Endodermal cell (in vitro differentiated cells): ENCODE data around the gene FIZ1. TPM values are rescaled to one million over a fixed set of nuclear protein-coding genes. Genes with fewer than 3 reads are reported as not detected.

Source experiments
- DNase-seq: peaks from one replicate; pipeline ENCODE4 v3.0.0-alpha.2; 2017
- H3K27ac ChIP-seq: 2 replicates; pipeline ENCODE4 v1.5.1; 2013; ENCODE audit warnings: mild to moderate bottlenecking, low read depth, low read length, moderate library complexity
- H3K27me3 ChIP-seq: 2 replicates; pipeline ENCODE4 v1.6.1; 2013; ENCODE audit warnings: mild to moderate bottlenecking, low read length, moderate library complexity; ENCODE audit not compliant: insufficient read depth, control insufficient read depth, poor library complexity, severe bottlenecking
- H3K36me3 ChIP-seq: 2 replicates; pipeline ENCODE4 v1.7.0; 2013; ENCODE audit warnings: mild to moderate bottlenecking, low read length, moderate library complexity; ENCODE audit not compliant: control insufficient read depth, insufficient read depth
- H3K4me1 ChIP-seq: one replicate; pipeline ENCODE4 v1.7.0; 2013; ENCODE audit warnings: low read length; ENCODE audit not compliant: control insufficient read depth, insufficient read depth
- H3K4me3 ChIP-seq: 2 replicates; pipeline ENCODE4 v1.5.1; 2013; ENCODE audit warnings: mild to moderate bottlenecking, low read length, moderate library complexity
- H3K9ac ChIP-seq: 2 replicates; pipeline ENCODE4 v1.6.1; 2013; ENCODE audit warnings: mild to moderate bottlenecking, low read length, moderate library complexity; ENCODE audit not compliant: poor library complexity, severe bottlenecking; ENCODE audit errors: extremely low read depth
- H3K9me3 ChIP-seq: 2 replicates; pipeline ENCODE4 v1.6.1; 2013; ENCODE audit warnings: mild to moderate bottlenecking, low read length, moderate library complexity; ENCODE audit not compliant: control insufficient read depth
- H3K27ac Mint-ChIP-seq: 2 replicates; pipeline ENCODE4 v1.8.0; 2020; ENCODE audit warnings: mixed read lengths
- H3K27me3 Mint-ChIP-seq: 2 replicates; pipeline ENCODE4 v1.8.0; 2021; ENCODE audit warnings: mild to moderate bottlenecking, mixed read lengths; ENCODE audit not compliant: insufficient read depth
- H3K36me3 Mint-ChIP-seq: 2 replicates; pipeline ENCODE4 v1.8.0; 2020; ENCODE audit warnings: low read depth, mixed read lengths
- H3K4me1 Mint-ChIP-seq: 2 replicates; pipeline ENCODE4 v1.8.0; 2020; ENCODE audit warnings: mixed read lengths
- H3K4me3 Mint-ChIP-seq: 2 replicates; pipeline ENCODE4 v1.8.0; 2020; ENCODE audit warnings: mild to moderate bottlenecking, moderate library complexity, mixed read lengths
- H3K9me3 Mint-ChIP-seq: 2 replicates; pipeline ENCODE4 v1.8.0; 2020; ENCODE audit warnings: mild to moderate bottlenecking, mixed read lengths
- CTCF ChIP-seq: fragments of 200-600 bp; sonication (generic); conservative IDR thresholded peaks from 2 replicates; pipeline ENCODE4 v1.5.0; 2021; ENCODE audit warnings: antibody characterized with exemption, mild to moderate bottlenecking
- WGBS, 2 experiments: methylation state at CpG; one replicate each; pipeline versions ENCODE4 v1.1.5 to v1.1.7; 2013; ENCODE audit warnings: missing lambda C conversion rate in 2 of 2, mixed read lengths in 1 of 2; ENCODE audit not compliant: insufficient coverage in 1 of 2, insufficient read length in 1 of 2; 5-methylcytosine and 5-hydroxymethylcytosine counted together
- total RNA-seq, 2 donors: library from RNA; stranded (reverse); fragmentation: NEBNext Ultra II Directional in 1 of 2; extraction: Animal tissue kit (Norgen Biotek cat#: 25700) in 1 of 2; gene quantifications; 2 replicates in 1 of 2; 3 replicates in 1 of 2; pipeline ENCODE4 v1.2.1, GENCODE V29; 2021

FIZ1 gene
- total RNA-seq, 2 donors from 2014 or later = 19.7 to 21.1 TPM

- Histone ChIP-seq H3K4me3 (peak within 1 kb of the TSS; percentile 83), H3K4me1 (no peaks in the 10 kb centered on the region), H3K27me3 (no peaks in the 10 kb centered on the region), H3K9ac (peak within 1 kb of the TSS; percentile 72), H3K36me3 (peaks cover 13% of the 10 kb centered on the region), H3K9me3 (no peaks in the 10 kb centered on the region), H3K27ac (peak within 1 kb of the TSS; percentile 96)
- WGBS, 2 experiments = 3 to 4% methylated on average over 26 to 48 of the region's 56 CpGs
- Mint-ChIP-seq H3K9me3 (no peaks in the 10 kb centered on the region), H3K27ac (peak within 1 kb of the TSS; percentile 97), H3K27me3 (peaks cover 10% of the 10 kb centered on the region), H3K36me3 (peaks cover 11% of the 10 kb centered on the region), H3K4me3 (peak within 1 kb of the TSS; percentile 73), H3K4me1 (peaks cover 2% of the 10 kb centered on the region)
- no peak for TF ChIP-seq CTCF
- peak; percentile 98 for DNase-seq
Measured at GRCh38 chr19:55624109-55625003, 25.0 kb upstream of the FIZ1 start, which contains the start of gene ZNF784. Gene ZNF784 (minus strand): TSS chr19:55624566. CDS start chr19:55624561, 5 bp downstream.

- no peaks in the 10 kb centered on the region for H3K9me3 ChIP-seq
- Mint-ChIP-seq H3K27me3 (peaks cover 8% of the 10 kb centered on the region), H3K4me3 (peak overlapping the region; percentile 73), H3K36me3 (peaks cover 11% of the 10 kb centered on the region), H3K9me3 (no peaks in the 10 kb centered on the region), H3K27ac (peak overlapping the region; percentile 97), H3K4me1 (peaks cover 2% of the 10 kb centered on the region)
- WGBS, 2 experiments = 95 to 96% methylated on average over 5 to 6 of the region's 7 CpGs
- TF ChIP-seq CTCF = no peak
- H3K27ac ChIP-seq = no peak overlapping the region
- H3K36me3 ChIP-seq = peaks cover 13% of the 10 kb centered on the region
- peak overlapping the region; percentile 71 for H3K4me3 ChIP-seq
- H3K27me3 ChIP-seq = no peaks in the 10 kb centered on the region
- DNase-seq = no peak
- no peaks in the 10 kb centered on the region for H3K4me1 ChIP-seq
- no peak overlapping the region for H3K9ac ChIP-seq
Measured at GRCh38 chr19:55623561-55623960, 24.2 kb upstream of the FIZ1 start.

- Histone ChIP-seq H3K27ac (no peak overlapping the region), H3K36me3 (peaks cover 13% of the 10 kb centered on the region), H3K27me3 (no peaks in the 10 kb centered on the region), H3K9me3 (no peaks in the 10 kb centered on the region), H3K4me1 (no peaks in the 10 kb centered on the region), H3K4me3 (no peak overlapping the region), H3K9ac (no peak overlapping the region)
- no peaks in the 10 kb centered on the region for H3K9me3 Mint-ChIP-seq
- H3K36me3 Mint-ChIP-seq = peaks cover 11% of the 10 kb centered on the region
- H3K27me3 Mint-ChIP-seq = peaks cover 7% of the 10 kb centered on the region
- H3K27ac Mint-ChIP-seq = no peak overlapping the region
- 95 to 96% methylated on average over 6 of the region's 7 CpGs for WGBS, 2 experiments
- no peak for DNase-seq
- peaks cover 2% of the 10 kb centered on the region for H3K4me1 Mint-ChIP-seq
- H3K4me3 Mint-ChIP-seq = peak overlapping the region; percentile 73
- TF ChIP-seq CTCF = no peak
Measured at GRCh38 chr19:55623130-55623529, 23.8 kb upstream of the FIZ1 start.
